HCT116 (cell line): ENCODE data around the gene MFSD6.

Experiments
- TF ChIP-seq, protein P1 (sequence below): IDR thresholded peaks from 2 replicates; pipeline ENCODE4 v1.6.1; 2012
- TF ChIP-seq, protein P2 (sequence below), 3 experiments: fragments of 200-600 bp in 1 of 3; sonication (generic) in 1 of 3; IDR thresholded peaks in 2 of 3; conservative IDR thresholded peaks in 1 of 3; 2 replicates each; pipeline ENCODE4 v1.5.1; 2012 to 2017; ENCODE audit warnings: low read depth in 2 of 3, low read length in 2 of 3, antibody characterized with exemption in 1 of 3, borderline replicate concordance in 1 of 3, control low read depth in 1 of 3, mild to moderate bottlenecking in 1 of 3, mixed read lengths in 1 of 3, mixed run types in 1 of 3, moderate library complexity in 1 of 3; ENCODE audit not compliant: insufficient read depth in 1 of 3

DNA sequence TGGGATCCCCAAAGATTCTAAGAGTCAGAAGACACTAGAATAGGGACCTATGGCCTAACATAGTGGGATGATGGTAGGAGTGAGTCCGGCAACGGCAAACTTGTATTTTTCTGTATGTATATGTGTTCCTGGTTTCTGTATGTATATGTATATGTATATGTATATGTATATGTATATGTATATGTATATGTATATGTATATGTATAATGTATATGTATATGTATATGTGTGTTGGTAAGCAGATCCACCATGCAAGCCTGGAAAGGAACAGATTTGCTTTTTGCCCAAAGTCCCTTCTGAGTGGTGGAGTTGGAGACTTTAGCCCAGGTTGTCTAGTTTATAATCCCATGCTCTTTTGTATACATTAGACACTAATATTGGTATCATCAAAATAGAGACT lies 46.6 kb downstream of the MFSD6 start:
- TF ChIP-seq, protein P1, sequence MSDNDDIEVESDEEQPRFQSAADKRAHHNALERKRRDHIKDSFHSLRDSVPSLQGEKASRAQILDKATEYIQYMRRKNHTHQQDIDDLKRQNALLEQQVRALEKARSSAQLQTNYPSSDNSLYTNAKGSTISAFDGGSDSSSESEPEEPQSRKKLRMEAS = no peak
- TF ChIP-seq, protein P2, sequence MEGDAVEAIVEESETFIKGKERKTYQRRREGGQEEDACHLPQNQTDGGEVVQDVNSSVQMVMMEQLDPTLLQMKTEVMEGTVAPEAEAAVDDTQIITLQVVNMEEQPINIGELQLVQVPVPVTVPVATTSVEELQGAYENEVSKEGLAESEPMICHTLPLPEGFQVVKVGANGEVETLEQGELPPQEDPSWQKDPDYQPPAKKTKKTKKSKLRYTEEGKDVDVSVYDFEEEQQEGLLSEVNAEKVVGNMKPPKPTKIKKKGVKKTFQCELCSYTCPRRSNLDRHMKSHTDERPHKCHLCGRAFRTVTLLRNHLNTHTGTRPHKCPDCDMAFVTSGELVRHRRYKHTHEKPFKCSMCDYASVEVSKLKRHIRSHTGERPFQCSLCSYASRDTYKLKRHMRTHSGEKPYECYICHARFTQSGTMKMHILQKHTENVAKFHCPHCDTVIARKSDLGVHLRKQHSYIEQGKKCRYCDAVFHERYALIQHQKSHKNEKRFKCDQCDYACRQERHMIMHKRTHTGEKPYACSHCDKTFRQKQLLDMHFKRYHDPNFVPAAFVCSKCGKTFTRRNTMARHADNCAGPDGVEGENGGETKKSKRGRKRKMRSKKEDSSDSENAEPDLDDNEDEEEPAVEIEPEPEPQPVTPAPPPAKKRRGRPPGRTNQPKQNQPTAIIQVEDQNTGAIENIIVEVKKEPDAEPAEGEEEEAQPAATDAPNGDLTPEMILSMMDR (IDR thresholded peaks at IDR 0.05 in 2 of 3, conservative IDR thresholded peaks at IDR 0.05 in 1 of 3; ENCODE audit: borderline replicate concordance in 1 of 3, insufficient read depth in 1 of 3, low read depth in 2 of 3, low read length in 2 of 3) = no peak
